Measurements from ENCODE around the gene BRSK2. TPM values are rescaled to one million over a fixed set of nuclear protein-coding genes. Genes with fewer than 3 reads are reported as not detected.

Gene BRSK2
- polyA plus RNA-seq, 2 donors = 0.90 to 1.1 TPM

DNA sequence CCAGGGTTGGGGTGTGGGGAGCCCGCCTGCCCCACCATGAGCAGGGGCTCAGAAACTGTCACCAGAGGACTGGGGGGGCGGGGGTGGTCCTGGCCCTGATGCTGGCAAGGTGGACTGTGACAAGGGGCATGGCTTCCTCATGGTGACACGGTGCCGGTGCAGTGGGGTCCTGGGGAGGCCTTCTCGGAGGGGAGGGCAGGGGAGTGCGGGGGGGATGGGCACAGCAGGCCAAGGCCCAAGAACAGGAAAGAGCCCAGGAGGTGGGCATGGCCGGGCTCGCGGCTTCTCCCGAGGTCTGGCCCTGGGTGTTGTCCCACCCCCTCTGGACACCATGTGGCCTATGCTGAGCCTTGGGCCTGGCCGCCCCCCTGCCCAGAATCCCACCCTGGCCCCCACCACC, 49.6 kb downstream of the BRSK2 start:
- WGBS, 2 donors = 67 to 69% methylated on average over 11 of the region's 11 CpGs
- no peaks in the 10 kb centered on the region for H3K27me3 ChIP-seq (ENCODE audit: control insufficient read depth in 1 of 2, insufficient read depth in 2 of 2, low read length in 2 of 2)
- no peak overlapping the region for H3K27ac ChIP-seq (ENCODE audit: low read depth in 2 of 2, low read length in 1 of 2)
- H3K36me3 ChIP-seq (ENCODE audit: control insufficient read depth in 2 of 2, insufficient read depth in 2 of 2, low read length in 1 of 2) = no peaks in the 10 kb centered on the region
- no peak overlapping the region for H3K4me3 ChIP-seq (ENCODE audit: low read depth in 1 of 2, low read length in 2 of 2)
- H3K9me3 ChIP-seq (ENCODE audit: control insufficient read depth in 2 of 2, insufficient read depth in 1 of 2, low read depth in 1 of 2, low read length in 1 of 2) = no peaks in the 10 kb centered on the region
- H3K4me1 ChIP-seq (ENCODE audit: control insufficient read depth in 2 of 2, insufficient read depth in 2 of 2, low read length in 1 of 2) = peaks cover 4% of the 10 kb centered on the region in 2 donors

GRCh38 chr11:1440066-1440465, 50.3 kb downstream of the BRSK2 start:
- Histone ChIP-seq H3K27me3 (ENCODE audit: control insufficient read depth in 1 of 2, insufficient read depth in 2 of 2, low read length in 2 of 2) (no peaks in the 10 kb centered on the region), H3K27ac (ENCODE audit: low read depth in 2 of 2, low read length in 1 of 2) (no peak overlapping the region), H3K36me3 (ENCODE audit: control insufficient read depth in 2 of 2, insufficient read depth in 2 of 2, low read length in 1 of 2) (no peaks in the 10 kb centered on the region), H3K4me1 (ENCODE audit: control insufficient read depth in 2 of 2, insufficient read depth in 2 of 2, low read length in 1 of 2) (peaks cover 4% of the 10 kb centered on the region in 2 donors), H3K4me3 (ENCODE audit: low read depth in 1 of 2, low read length in 2 of 2) (no peak overlapping the region), H3K9me3 (ENCODE audit: control insufficient read depth in 2 of 2, insufficient read depth in 1 of 2, low read depth in 1 of 2, low read length in 1 of 2) (no peaks in the 10 kb centered on the region)
- 76 to 81% methylated on average over 9 to 11 of the region's 11 CpGs for WGBS, 2 donors

DNA sequence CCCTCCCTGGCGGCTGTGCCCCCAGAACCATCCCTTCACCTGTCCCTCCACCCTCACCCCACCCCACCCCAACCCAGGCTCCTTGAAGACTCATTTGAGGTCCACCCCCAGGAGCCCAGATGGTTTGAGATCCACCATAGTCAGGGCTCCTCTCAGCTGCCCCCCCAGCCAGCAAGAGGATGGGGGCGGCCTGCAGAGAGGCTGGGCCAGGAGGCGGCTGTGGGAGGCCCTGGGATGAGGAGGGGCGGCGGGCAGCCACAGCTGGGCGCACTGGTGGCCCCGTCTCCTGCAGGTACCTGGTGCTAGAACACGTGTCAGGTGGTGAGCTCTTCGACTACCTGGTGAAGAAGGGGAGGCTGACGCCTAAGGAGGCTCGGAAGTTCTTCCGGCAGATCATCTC, 50.8 kb downstream of the BRSK2 start:
- Histone ChIP-seq H3K36me3 (ENCODE audit: control insufficient read depth in 2 of 2, insufficient read depth in 2 of 2, low read length in 1 of 2) (no peaks in the 10 kb centered on the region), H3K4me3 (ENCODE audit: low read depth in 1 of 2, low read length in 2 of 2) (no peak overlapping the region), H3K4me1 (ENCODE audit: control insufficient read depth in 2 of 2, insufficient read depth in 2 of 2, low read length in 1 of 2) (peaks cover 4% of the 10 kb centered on the region in 2 donors), H3K27ac (ENCODE audit: low read depth in 2 of 2, low read length in 1 of 2) (no peak overlapping the region), H3K27me3 (ENCODE audit: control insufficient read depth in 1 of 2, insufficient read depth in 2 of 2, low read length in 2 of 2) (no peaks in the 10 kb centered on the region), H3K9me3 (ENCODE audit: control insufficient read depth in 2 of 2, insufficient read depth in 1 of 2, low read depth in 1 of 2, low read length in 1 of 2) (no peaks in the 10 kb centered on the region)
- WGBS, 2 donors = 82% methylated on average over 12 of the region's 12 CpGs

GRCh38 chr11:1442163-1442562, 52.4 kb downstream of the BRSK2 start:
- Histone ChIP-seq H3K9me3 (ENCODE audit: control insufficient read depth in 2 of 2, insufficient read depth in 1 of 2, low read depth in 1 of 2, low read length in 1 of 2) (no peaks in the 10 kb centered on the region), H3K27me3 (ENCODE audit: control insufficient read depth in 1 of 2, insufficient read depth in 2 of 2, low read length in 2 of 2) (no peaks in the 10 kb centered on the region), H3K4me3 (ENCODE audit: low read depth in 1 of 2, low read length in 2 of 2) (no peak overlapping the region), H3K4me1 (ENCODE audit: control insufficient read depth in 2 of 2, insufficient read depth in 2 of 2, low read length in 1 of 2) (peaks cover 4 to 7% of the 10 kb centered on the region in 2 donors), H3K27ac (ENCODE audit: low read depth in 2 of 2, low read length in 1 of 2) (no peak overlapping the region), H3K36me3 (ENCODE audit: control insufficient read depth in 2 of 2, insufficient read depth in 2 of 2, low read length in 1 of 2) (no peaks in the 10 kb centered on the region)
- 30 to 45% methylated on average over 9 of the region's 9 CpGs for WGBS, 2 donors

- Histone ChIP-seq H3K27me3 (ENCODE audit: control insufficient read depth in 1 of 2, insufficient read depth in 2 of 2, low read length in 2 of 2) (no peaks in the 10 kb centered on the region), H3K27ac (ENCODE audit: low read depth in 2 of 2, low read length in 1 of 2) (no peak overlapping the region), H3K36me3 (ENCODE audit: control insufficient read depth in 2 of 2, insufficient read depth in 2 of 2, low read length in 1 of 2) (no peaks in the 10 kb centered on the region), H3K4me1 (ENCODE audit: control insufficient read depth in 2 of 2, insufficient read depth in 2 of 2, low read length in 1 of 2) (peaks cover 4 to 14% of the 10 kb centered on the region in 2 donors), H3K4me3 (ENCODE audit: low read depth in 1 of 2, low read length in 2 of 2) (no peak overlapping the region), H3K9me3 (ENCODE audit: control insufficient read depth in 2 of 2, insufficient read depth in 1 of 2, low read depth in 1 of 2, low read length in 1 of 2) (no peaks in the 10 kb centered on the region)
- WGBS, 2 donors = 64 to 74% methylated on average over 13 to 28 of the region's 28 CpGs
Measured at GRCh38 chr11:1442807-1443366, 53.2 kb downstream of the BRSK2 start.

DNA sequence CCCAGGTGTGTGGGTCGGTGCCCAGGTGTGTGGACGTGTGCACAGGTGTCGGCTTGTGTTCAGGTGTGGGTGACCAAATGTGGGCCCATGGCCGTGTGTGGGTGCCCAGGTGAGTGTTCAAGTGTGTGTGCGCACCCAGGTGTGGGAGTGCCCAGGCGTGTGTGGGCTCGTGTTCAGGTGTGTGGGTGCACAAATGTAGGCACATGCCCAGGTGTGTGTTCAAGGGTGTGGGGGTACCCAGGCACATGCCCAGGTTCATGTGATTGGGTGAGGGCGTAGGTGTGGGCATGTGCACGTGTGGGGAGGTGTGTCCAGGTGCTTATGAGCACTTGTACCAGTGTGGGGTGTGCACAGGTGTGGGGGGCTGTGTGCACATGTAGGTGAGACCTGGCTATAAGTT, 54.0 kb downstream of the BRSK2 start:
- no peak overlapping the region for H3K27ac ChIP-seq (ENCODE audit: low read depth in 2 of 2, low read length in 1 of 2)
- H3K4me1 ChIP-seq (ENCODE audit: control insufficient read depth in 2 of 2, insufficient read depth in 2 of 2, low read length in 1 of 2) = peaks cover 4 to 22% of the 10 kb centered on the region in 2 donors
- H3K36me3 ChIP-seq (ENCODE audit: control insufficient read depth in 2 of 2, insufficient read depth in 2 of 2, low read length in 1 of 2) = no peaks in the 10 kb centered on the region
- no peaks in the 10 kb centered on the region for H3K27me3 ChIP-seq (ENCODE audit: control insufficient read depth in 1 of 2, insufficient read depth in 2 of 2, low read length in 2 of 2)
- H3K4me3 ChIP-seq (ENCODE audit: low read depth in 1 of 2, low read length in 2 of 2) = no peak overlapping the region
- WGBS, 2 donors = 55 to 59% methylated on average over 9 of the region's 9 CpGs
- H3K9me3 ChIP-seq (ENCODE audit: control insufficient read depth in 2 of 2, insufficient read depth in 1 of 2, low read depth in 1 of 2, low read length in 1 of 2) = no peaks in the 10 kb centered on the region

DNA sequence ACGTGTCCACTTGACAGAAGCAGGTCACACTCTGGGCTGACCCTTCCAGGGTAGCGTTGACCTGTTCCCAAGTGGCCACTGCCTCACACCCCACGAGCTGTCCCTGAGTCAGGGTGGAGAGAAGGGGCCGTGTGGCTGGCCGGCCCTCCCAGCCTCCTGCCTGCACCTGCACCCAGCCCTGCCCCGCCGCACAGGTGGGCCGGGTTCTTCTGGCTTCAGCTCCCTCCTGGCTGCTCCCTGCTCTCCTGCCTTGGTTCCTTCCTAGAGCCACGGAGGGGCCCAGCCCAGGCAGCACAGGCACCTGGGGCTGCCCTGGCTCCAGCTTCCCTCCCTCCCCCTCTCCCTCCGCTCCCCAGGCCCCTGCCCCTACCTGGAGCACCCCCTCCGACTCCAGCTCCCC, 54.6 kb downstream of the BRSK2 start:
- no peak overlapping the region for H3K27ac ChIP-seq (ENCODE audit: low read depth in 2 of 2, low read length in 1 of 2)
- H3K4me1 ChIP-seq (ENCODE audit: control insufficient read depth in 2 of 2, insufficient read depth in 2 of 2, low read length in 1 of 2) = peaks cover 4 to 22% of the 10 kb centered on the region in 2 donors
- WGBS, 2 donors = 48 to 52% methylated on average over 11 of the region's 11 CpGs
- no peak overlapping the region for H3K4me3 ChIP-seq (ENCODE audit: low read depth in 1 of 2, low read length in 2 of 2)
- H3K36me3 ChIP-seq (ENCODE audit: control insufficient read depth in 2 of 2, insufficient read depth in 2 of 2, low read length in 1 of 2) = no peaks in the 10 kb centered on the region
- H3K27me3 ChIP-seq (ENCODE audit: control insufficient read depth in 1 of 2, insufficient read depth in 2 of 2, low read length in 2 of 2) = no peaks in the 10 kb centered on the region
- H3K9me3 ChIP-seq (ENCODE audit: control insufficient read depth in 2 of 2, insufficient read depth in 1 of 2, low read depth in 1 of 2, low read length in 1 of 2) = no peaks in the 10 kb centered on the region

- Histone ChIP-seq H3K9me3 (ENCODE audit: control insufficient read depth in 2 of 2, insufficient read depth in 1 of 2, low read depth in 1 of 2, low read length in 1 of 2) (no peaks in the 10 kb centered on the region), H3K36me3 (ENCODE audit: control insufficient read depth in 2 of 2, insufficient read depth in 2 of 2, low read length in 1 of 2) (no peaks in the 10 kb centered on the region), H3K4me1 (ENCODE audit: control insufficient read depth in 2 of 2, insufficient read depth in 2 of 2, low read length in 1 of 2) (peaks cover 4 to 22% of the 10 kb centered on the region in 2 donors), H3K4me3 (ENCODE audit: low read depth in 1 of 2, low read length in 2 of 2) (no peak overlapping the region), H3K27ac (ENCODE audit: low read depth in 2 of 2, low read length in 1 of 2) (no peak overlapping the region), H3K27me3 (ENCODE audit: control insufficient read depth in 1 of 2, insufficient read depth in 2 of 2, low read length in 2 of 2) (no peaks in the 10 kb centered on the region)
- 73 to 79% methylated on average over 31 to 32 of the region's 32 CpGs for WGBS, 2 donors
Measured at GRCh38 chr11:1444823-1445422, 55.2 kb downstream of the BRSK2 start.

GRCh38 chr11:1445741-1446445, 56.2 kb downstream of the BRSK2 start:
- Histone ChIP-seq H3K27me3 (ENCODE audit: control insufficient read depth in 1 of 2, insufficient read depth in 2 of 2, low read length in 2 of 2) (no peaks in the 10 kb centered on the region), H3K4me3 (ENCODE audit: low read depth in 1 of 2, low read length in 2 of 2) (no peak overlapping the region), H3K4me1 (ENCODE audit: control insufficient read depth in 2 of 2, insufficient read depth in 2 of 2, low read length in 1 of 2) (peaks cover 4 to 22% of the 10 kb centered on the region in 2 donors), H3K27ac (ENCODE audit: low read depth in 2 of 2, low read length in 1 of 2) (no peak overlapping the region), H3K9me3 (ENCODE audit: control insufficient read depth in 2 of 2, insufficient read depth in 1 of 2, low read depth in 1 of 2, low read length in 1 of 2) (no peaks in the 10 kb centered on the region), H3K36me3 (ENCODE audit: control insufficient read depth in 2 of 2, insufficient read depth in 2 of 2, low read length in 1 of 2) (no peaks in the 10 kb centered on the region)
- 81 to 85% methylated on average over 28 to 30 of the region's 30 CpGs for WGBS, 2 donors

All from esophagus (tissue), 2 donors.